ENCODE data around the gene LTBP3.
A peak's percentile ranks its signal among the peaks of the same experiment; 100 is the strongest.

GRCh38 chr11:65524014-65524740 is 34.0 kb downstream of the LTBP3 start:
- TF ChIP-seq CTCF (IDR thresholded peaks at IDR 0.05) (peak in 1 of 4 experiments; percentile 5), POLR2A (IDR thresholded peaks at IDR 0.05) (no peak)
